Neural cell (in vitro differentiated cells): ENCODE measurements around the gene ARFGEF3. TPM values are rescaled to one million over a fixed set of nuclear protein-coding genes. Genes with fewer than 3 reads are reported as not detected.

Experiments used
- H2AFZ ChIP-seq: fragments of 200-600, 300-800 bp; sonication (generic), shearing (Covaris generic); 2 replicates; pipeline ENCODE4 v1.6.0; 2014; ENCODE audit warnings: low read depth, mild to moderate bottlenecking, antibody characterized with exemption, low read length, moderate library complexity
- H3F3A ChIP-seq: fragments of 200-600 bp; shearing (Covaris generic); 2 replicates; pipeline ENCODE4 v1.6.1; 2016; ENCODE audit warnings: mild to moderate bottlenecking, moderate library complexity, mixed read lengths, antibody characterized with exemption, low read length; ENCODE audit not compliant: insufficient read depth, poor library complexity, severe bottlenecking
- H3K27ac ChIP-seq: fragments of 200-600, 300-800 bp; sonication (generic), shearing (Covaris generic); 2 replicates; pipeline ENCODE4 v1.5.1; 2014; ENCODE audit warnings: mild to moderate bottlenecking, low read length, moderate library complexity
- H3K27me3 ChIP-seq: fragments of 300-800, 200-600 bp; sonication (generic), shearing (Covaris generic); 2 replicates; pipeline ENCODE4 v1.6.0; 2014; ENCODE audit warnings: mild to moderate bottlenecking, low read depth, low read length, moderate library complexity; ENCODE audit not compliant: insufficient read depth
- H3K36me3 ChIP-seq: fragments of 300-800, 200-600 bp; sonication (generic), shearing (Covaris generic); 2 replicates; pipeline ENCODE4 v1.5.1; 2014; ENCODE audit warnings: mild to moderate bottlenecking, antibody characterized with exemption, low read length, moderate library complexity; ENCODE audit not compliant: insufficient read depth
- H3K4me2 ChIP-seq: fragments of 300-800, 200-600 bp; sonication (generic), shearing (Covaris generic); 2 replicates; pipeline ENCODE4 v1.6.0; 2014; ENCODE audit warnings: mild to moderate bottlenecking, low read length
- H3K4me3 ChIP-seq: fragments of 300-800, 200-600 bp; sonication (generic), shearing (Covaris generic); 2 replicates; pipeline ENCODE4 v1.5.1; 2014; ENCODE audit warnings: mild to moderate bottlenecking, low read length, moderate library complexity
- H3K79me2 ChIP-seq: fragments of 200-600 bp; shearing (Covaris generic); replicated peaks from 2 replicates; pipeline ENCODE4 v1.6.0; 2014; ENCODE audit warnings: mild to moderate bottlenecking, low read length, moderate library complexity; ENCODE audit not compliant: insufficient read depth
- H3K9ac ChIP-seq: fragments of 300-800, 200-600 bp; sonication (generic), shearing (Covaris generic); 2 replicates; pipeline ENCODE4 v1.6.1; 2016; ENCODE audit warnings: mild to moderate bottlenecking, low read length, mixed read lengths
- H3K9me2 ChIP-seq: fragments of 200-600 bp; shearing (Covaris generic); 2 replicates; pipeline ENCODE4 v1.6.1; 2016; ENCODE audit warnings: mild to moderate bottlenecking, low read length, mixed read lengths; ENCODE audit not compliant: insufficient read depth
- H3K9me3 ChIP-seq: fragments of 200-600, 300-800 bp; sonication (generic), shearing (Covaris generic); 2 replicates; pipeline ENCODE4 v1.6.1; 2016; ENCODE audit warnings: mild to moderate bottlenecking, mixed run types, low read length, moderate library complexity, mixed read lengths
- H4K20me1 ChIP-seq: fragments of 200-600 bp; shearing (Covaris generic); 2 replicates; pipeline ENCODE4 v1.6.1; 2016; ENCODE audit warnings: mild to moderate bottlenecking, mixed run types; ENCODE audit not compliant: insufficient read depth
- CTCF ChIP-seq: fragments of 450-650 bp; IDR thresholded peaks from 2 replicates; pipeline ENCODE4 v1.5.1; 2014; ENCODE audit warnings: antibody characterized with exemption, mild to moderate bottlenecking, moderate library complexity; ENCODE audit not compliant: poor library complexity, severe bottlenecking
- EP300 ChIP-seq: fragments of 450-650 bp; conservative IDR thresholded peaks from 2 replicates; pipeline ENCODE4 v1.6.1; 2014; ENCODE audit warnings: antibody characterized with exemption, mild to moderate bottlenecking, moderate library complexity; ENCODE audit not compliant: poor library complexity, severe bottlenecking
- EZH2 ChIP-seq: fragments of 200-600, 300-800 bp; shearing (Covaris generic), sonication (generic); IDR thresholded peaks from 2 replicates; pipeline ENCODE4 v1.6.1; 2014; ENCODE audit warnings: antibody characterized with exemption, low read length, borderline replicate concordance, mild to moderate bottlenecking; ENCODE audit not compliant: insufficient read depth, poor library complexity, severe bottlenecking
- MXI1 ChIP-seq: fragments of 450-650 bp; conservative IDR thresholded peaks from 2 replicates; pipeline ENCODE4 v1.6.1; 2014; ENCODE audit warnings: antibody characterized with exemption, mild to moderate bottlenecking; ENCODE audit not compliant: poor library complexity, severe bottlenecking
- POLR2AphosphoS5 ChIP-seq: IDR thresholded peaks from 2 replicates; pipeline ENCODE4 v1.6.1; 2012
- RAD21 ChIP-seq: fragments of 450-650 bp; conservative IDR thresholded peaks from 2 replicates; pipeline ENCODE4 v1.6.1; 2014; ENCODE audit warnings: antibody characterized with exemption, mild to moderate bottlenecking, moderate library complexity
- SMC3 ChIP-seq: fragments of 450-650 bp; conservative IDR thresholded peaks from 2 replicates; pipeline ENCODE4 v1.6.1; 2014; ENCODE audit warnings: antibody characterized with exemption, mild to moderate bottlenecking, moderate library complexity; ENCODE audit not compliant: poor library complexity
- TAF1 ChIP-seq: IDR thresholded peaks from 2 replicates; pipeline ENCODE4 v1.6.1; 2012; ENCODE audit warnings: low read depth
- polyA plus RNA-seq: library from polyadenylated mRNA; depleted of rRNA; stranded (reverse); fragments of >200 nt; gene quantifications from 2 replicates; pipeline ENCODE4 v1.2.3, GENCODE V29; 2014
- TF ChIP-seq, protein P1 (sequence below): IDR thresholded peaks from 2 replicates; pipeline ENCODE4 v1.6.1; 2012; ENCODE audit warnings: borderline replicate concordance

The ARFGEF3 gene
- polyA plus RNA-seq, 1 donor from 2014 or later, result 4.6 TPM

DNA sequence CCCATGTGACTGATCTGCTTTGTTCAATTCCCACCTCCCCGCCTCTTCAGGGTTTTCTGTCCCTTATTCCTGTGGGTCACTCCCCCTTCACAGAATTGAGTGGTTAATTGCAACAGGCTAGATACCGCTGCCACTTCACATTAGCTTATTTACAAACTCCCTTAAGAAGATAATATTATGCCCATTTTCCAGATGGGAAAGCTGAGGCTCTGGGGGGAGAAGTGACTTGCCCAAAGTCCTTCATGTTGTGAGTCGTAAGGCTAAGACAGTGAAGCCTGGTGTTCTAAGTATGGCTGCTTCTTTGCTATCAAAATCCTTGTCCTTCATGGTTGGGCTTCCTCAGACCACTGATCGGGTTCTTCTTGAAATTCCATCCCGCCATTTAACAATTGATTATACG, 96.5 kb downstream of the ARFGEF3 start:
- Histone ChIP-seq H4K20me1 (no peaks in the 10 kb centered on the region), H3K9ac (no peak overlapping the region), H3K79me2 (no peaks in the 10 kb centered on the region), H3K36me3 (no peaks in the 10 kb centered on the region), H3K4me3 (no peak overlapping the region), H3K9me3 (no peaks in the 10 kb centered on the region), H3K9me2 (no peaks in the 10 kb centered on the region), H3K27me3 (no peaks in the 10 kb centered on the region), H2AFZ (no peak overlapping the region), H3F3A (no peaks in the 10 kb centered on the region), H3K27ac (no peak overlapping the region), H3K4me2 (no peak overlapping the region)
- no peak for TF ChIP-seq MXI1
- no peak for TF ChIP-seq CTCF
- TF ChIP-seq TAF1, result no peak
- no peak for TF ChIP-seq EZH2
- no peak for TF ChIP-seq EP300
- TF ChIP-seq, protein P1, sequence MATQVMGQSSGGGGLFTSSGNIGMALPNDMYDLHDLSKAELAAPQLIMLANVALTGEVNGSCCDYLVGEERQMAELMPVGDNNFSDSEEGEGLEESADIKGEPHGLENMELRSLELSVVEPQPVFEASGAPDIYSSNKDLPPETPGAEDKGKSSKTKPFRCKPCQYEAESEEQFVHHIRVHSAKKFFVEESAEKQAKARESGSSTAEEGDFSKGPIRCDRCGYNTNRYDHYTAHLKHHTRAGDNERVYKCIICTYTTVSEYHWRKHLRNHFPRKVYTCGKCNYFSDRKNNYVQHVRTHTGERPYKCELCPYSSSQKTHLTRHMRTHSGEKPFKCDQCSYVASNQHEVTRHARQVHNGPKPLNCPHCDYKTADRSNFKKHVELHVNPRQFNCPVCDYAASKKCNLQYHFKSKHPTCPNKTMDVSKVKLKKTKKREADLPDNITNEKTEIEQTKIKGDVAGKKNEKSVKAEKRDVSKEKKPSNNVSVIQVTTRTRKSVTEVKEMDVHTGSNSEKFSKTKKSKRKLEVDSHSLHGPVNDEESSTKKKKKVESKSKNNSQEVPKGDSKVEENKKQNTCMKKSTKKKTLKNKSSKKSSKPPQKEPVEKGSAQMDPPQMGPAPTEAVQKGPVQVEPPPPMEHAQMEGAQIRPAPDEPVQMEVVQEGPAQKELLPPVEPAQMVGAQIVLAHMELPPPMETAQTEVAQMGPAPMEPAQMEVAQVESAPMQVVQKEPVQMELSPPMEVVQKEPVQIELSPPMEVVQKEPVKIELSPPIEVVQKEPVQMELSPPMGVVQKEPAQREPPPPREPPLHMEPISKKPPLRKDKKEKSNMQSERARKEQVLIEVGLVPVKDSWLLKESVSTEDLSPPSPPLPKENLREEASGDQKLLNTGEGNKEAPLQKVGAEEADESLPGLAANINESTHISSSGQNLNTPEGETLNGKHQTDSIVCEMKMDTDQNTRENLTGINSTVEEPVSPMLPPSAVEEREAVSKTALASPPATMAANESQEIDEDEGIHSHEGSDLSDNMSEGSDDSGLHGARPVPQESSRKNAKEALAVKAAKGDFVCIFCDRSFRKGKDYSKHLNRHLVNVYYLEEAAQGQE, result no peak
- TF ChIP-seq RAD21, result no peak
- no peak for TF ChIP-seq SMC3
- no peak for TF ChIP-seq POLR2AphosphoS5

DNA sequence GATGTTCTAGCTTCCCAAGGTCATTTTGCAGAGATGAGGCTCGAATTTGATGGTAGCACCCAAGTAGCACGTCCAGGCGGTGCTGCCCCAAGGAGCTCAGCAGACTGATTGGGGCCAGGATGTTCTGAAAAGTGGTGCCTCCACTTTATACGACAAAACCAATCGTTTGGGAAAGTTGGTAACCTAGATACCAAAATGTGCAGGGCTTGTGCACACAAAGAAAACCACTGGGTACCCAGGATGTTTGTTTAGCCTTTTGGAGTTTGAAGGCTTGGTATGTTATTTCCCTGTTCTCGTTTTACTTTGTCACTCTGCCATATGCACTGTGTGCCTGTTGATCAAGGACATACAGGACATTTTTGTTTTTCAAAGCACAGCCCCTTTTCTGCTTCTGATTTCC, 97.3 kb downstream of the ARFGEF3 start:
- no peak overlapping the region for H2AFZ ChIP-seq
- no peaks in the 10 kb centered on the region for H3K79me2 ChIP-seq
- TF ChIP-seq EP300 (no peak), CTCF (no peak), MXI1 (no peak), EZH2 (no peak), TAF1 (no peak), RAD21 (no peak), POLR2AphosphoS5 (no peak), SMC3 (no peak)
- TF ChIP-seq, protein P1, result no peak
- no peak overlapping the region for H3K4me3 ChIP-seq
- H3K27ac ChIP-seq, result no peak overlapping the region
- H3K4me2 ChIP-seq, result no peak overlapping the region
- H3F3A ChIP-seq, result no peaks in the 10 kb centered on the region
- H4K20me1 ChIP-seq, result no peaks in the 10 kb centered on the region
- no peaks in the 10 kb centered on the region for H3K9me3 ChIP-seq
- H3K27me3 ChIP-seq, result no peaks in the 10 kb centered on the region
- H3K9me2 ChIP-seq, result no peaks in the 10 kb centered on the region
- no peaks in the 10 kb centered on the region for H3K36me3 ChIP-seq
- no peak overlapping the region for H3K9ac ChIP-seq
